ENCODE data around the gene NCF1. TPM values are rescaled to one million over a fixed set of nuclear protein-coding genes. Genes with fewer than 3 reads are reported as not detected.
"Not testable (repeated sequence)": the region's sequence is repeated elsewhere in the genome, so short reads cannot be mapped to it uniquely, and the experiment has no call there.

The NCF1 gene
- polyA plus RNA-seq (2014; cell fraction: cytosol; rRNA removed): not detected in 2 replicates
- polyA plus RNA-seq (2014; cell fraction: nucleus; rRNA removed): not detected in 2 replicates

DNA sequence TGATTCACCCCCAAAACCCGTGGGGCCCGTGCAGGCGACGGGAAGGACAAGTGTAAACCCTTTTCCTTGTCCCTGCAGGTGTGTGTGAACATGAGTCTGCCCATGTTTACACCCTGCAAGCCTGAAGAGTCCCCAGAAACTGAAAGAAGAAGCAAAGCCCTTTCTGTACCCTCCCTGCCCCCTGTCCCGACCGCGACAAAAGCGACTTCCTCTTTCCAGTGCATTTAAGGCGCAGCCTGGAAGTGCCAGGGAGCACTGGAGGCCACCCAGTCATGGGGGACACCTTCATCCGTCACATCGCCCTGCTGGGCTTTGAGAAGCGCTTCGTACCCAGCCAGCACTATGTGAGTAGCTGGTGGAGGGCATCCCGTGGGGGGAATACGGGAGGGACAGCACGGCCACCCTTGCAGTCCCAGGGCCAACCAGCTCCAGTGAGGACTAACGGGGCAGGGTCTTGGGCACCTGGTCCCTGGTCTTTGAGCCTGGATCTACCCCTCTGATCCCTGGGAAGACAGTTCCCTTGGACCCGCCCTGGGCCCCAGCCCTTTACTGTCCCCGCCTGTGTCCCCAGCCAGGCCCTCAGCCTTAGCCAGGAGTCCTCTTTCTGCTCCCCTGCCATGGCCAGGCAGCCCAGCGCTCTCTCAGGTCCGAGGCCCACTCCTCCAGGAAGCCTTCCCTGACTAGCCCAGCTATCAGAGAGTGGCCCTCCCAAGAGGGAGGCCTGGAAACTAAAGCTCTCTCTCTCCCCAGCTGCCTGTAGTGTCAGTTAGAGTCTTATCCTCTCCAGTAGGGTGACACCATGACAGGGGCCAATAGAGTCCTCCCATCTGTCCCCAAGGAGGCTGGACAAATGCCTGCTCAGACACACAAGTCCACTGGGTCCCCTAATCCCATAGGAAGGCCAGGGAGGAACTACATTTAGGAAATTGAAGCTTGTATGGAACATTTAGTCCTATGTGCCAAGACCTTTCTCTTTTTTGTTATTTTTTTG, at the start of gene NCF1:
Gene NCF1, plus strand, starts transcription at position 252 of the 991 bp plus-strand sequence. Its CDS starts 21 bp downstream, at position 273.
- not testable (repeated sequence) for DNase-seq (ENCODE audit: low spot score)

DNA sequence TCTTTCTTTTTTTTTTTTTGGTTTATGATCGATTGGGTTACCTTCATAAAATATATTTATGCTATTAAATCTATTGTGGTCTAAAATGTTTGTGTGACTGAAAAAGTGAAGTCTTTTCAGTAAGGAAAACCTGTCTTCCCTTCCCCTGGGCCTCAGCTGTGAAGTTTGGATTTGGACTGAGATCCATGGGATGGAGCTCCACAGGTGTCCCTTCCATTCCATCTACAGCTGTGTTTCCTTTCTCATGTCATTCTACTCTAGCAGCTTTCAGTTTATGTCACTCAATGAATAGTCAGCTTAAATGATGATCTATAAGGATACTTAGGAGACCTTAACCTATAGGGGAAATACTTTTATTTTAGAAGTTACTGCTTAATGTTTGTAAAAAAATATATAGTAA, 48.0 kb upstream of the NCF1 start:
- DNase-seq (ENCODE audit: low spot score): no peak

DNA sequence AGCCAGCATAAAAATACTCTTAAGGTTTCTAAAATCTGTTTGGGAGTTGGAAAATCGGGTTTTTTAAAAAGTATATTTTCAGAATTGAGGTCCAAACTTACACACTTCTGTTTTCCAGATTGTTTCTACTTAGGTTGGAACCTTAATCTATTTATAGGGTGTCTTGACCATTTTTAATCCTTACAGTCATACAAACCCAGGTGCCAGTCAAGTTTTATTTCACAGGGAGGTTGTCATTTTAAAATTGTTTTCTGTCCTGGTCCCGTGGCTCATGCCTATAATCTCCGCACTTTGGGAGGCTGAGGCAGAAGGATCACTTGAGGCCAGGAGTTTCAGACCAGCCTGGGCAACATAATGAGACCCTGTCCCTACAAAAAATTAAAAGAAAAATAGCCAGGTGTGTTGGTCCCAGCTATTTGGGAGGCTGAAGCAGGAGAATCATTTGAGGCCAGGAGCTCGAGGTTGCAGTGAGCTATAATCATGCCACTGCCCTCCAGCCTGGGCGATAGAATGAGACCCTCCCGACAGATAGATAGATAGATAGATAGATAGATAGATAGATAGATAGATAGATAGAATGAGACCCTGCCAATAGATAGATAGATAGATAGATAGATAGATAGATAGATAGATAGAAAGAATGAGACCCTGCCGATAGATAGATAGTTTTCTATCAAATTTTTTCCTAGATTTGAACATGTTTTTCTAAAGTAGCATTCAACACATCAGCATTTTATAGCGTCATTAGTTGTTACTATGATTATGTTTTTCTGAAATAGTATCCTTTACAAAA, 47.3 kb upstream of the NCF1 start:
- no peak for DNase-seq (ENCODE audit: low spot score)

DNA sequence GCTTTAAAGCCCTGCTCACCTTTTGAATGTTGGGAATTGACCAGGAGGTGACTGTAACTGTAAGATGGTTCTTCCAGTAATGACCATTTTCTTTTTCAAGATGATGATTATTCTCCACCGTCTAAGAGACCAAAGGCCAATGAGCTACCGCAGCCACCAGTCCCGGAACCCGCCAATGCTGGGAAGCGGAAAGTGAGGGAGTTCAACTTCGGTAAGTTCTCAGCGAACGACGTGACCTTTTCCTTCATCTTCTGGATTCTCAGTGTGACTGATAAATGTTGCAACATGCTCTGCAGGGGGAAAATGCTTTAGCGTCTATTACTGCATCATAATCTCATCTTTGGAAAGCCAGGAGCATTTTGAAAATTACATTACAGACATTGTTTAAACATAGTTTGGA, 45.1 kb upstream of the NCF1 start:
- not testable (repeated sequence) for DNase-seq (ENCODE audit: low spot score)

DNA sequence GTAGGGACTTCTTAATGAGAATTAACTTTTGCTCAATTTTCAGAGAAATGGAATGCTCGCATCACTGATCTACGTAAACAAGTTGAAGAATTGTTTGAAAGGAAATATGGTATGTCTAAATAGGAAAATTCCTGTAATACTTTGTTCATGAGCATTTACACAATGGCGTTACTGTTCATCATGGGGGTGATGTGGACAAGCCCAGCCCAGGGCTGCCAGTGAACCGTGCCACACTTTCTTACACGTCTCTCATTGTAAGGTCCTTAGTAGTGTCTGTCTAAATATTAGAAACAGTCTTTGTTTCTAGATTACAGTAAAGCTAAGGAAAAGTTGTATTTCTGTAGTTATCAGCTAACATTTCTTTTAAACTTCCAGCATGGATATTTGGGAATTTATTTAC, 43.6 kb upstream of the NCF1 start:
- not testable (repeated sequence) for DNase-seq (ENCODE audit: low spot score)

DNA sequence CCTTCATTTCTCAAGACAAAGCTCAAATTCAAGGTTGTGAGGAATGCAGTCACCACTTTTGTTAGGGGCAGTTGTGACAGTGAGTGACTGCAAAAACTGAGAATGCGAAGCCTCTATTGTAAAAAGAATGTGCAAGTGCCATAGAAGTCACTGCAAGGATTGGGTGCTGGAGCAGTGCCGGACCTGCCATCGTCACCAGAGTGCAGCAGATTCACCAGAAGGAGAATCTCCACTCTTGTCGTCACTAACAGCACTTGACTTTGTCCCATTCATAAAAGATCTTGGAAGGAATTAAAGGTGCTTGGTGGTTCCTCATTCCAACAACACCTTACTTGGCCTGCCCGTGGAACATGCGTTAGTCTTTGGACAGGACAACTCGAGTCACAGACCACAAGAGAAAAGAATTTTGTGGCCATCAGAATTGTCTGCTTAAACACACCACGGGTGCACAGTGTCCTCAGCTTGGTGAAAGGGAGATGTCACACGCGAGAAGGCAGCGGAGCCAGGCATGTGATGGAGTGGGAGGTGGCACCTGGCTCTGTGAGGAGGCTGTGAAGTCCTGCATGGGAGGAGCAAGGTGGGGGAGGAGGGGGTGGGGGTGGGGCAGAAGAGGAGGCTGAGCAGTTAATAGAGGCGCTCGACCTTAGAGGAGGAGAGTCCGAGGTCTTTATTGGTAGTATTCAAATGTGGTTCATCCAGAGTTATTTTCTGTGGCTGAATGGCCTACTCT, 33.7 kb upstream of the NCF1 start:
- not testable (repeated sequence) for DNase-seq (ENCODE audit: low spot score)

DNA sequence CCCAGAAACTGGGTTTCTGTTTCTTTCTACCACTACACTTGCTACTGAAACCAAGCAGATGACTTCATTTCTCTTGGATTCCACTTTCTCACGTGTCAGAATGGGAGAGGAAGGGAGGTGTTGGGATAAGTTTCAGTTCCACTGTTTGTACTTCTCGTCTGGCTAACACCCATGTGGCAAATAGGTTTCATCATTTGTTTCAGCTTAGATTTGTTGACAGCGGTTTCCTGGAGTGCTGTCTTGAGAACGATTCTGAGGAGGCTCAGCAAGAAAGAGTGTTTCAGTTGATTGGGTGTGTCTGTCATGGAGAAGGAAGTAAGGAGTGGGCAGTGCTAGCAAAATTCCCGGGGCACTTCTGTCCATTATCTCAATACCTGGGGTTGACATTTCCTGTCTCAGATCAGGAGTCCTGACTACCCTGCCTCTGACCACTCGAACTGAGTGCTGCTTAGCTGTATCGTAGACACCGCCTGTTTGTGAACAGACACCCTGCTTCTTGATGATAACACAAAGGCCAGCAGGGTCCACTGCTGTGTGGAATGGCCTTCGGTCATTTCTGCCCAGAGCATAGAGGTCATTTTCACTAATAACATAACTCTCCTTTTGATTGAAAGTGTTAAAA, 29.8 kb upstream of the NCF1 start:
- not testable (repeated sequence) for DNase-seq (ENCODE audit: low spot score)

DNA sequence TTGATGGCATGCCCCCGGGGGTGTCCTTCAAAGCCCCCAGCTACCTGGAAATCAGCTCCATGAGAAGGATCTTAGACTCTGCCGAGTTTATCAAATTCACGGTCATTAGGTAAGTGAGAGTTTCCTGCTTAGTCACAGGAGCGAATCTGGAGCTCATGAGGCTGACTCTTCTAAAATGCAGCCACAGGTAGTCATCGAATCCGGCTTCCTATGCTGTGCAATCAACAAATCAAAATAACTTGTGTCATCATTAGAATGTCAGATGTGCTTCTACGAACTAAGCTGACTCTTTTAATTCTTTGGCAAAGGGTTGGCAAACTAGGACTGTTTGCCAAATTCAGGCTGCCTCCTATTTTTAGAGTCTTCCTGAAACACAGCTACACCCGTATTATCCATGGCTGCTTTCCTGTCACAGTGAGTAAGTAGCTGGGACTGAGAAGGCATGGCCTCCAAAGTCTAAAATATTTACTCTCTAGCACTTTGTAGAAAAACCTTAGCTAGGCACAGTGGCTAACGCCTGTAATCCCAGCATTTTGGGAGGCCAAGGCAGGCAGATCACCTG, 19.8 kb upstream of the NCF1 start:
- not testable (repeated sequence) for DNase-seq (ENCODE audit: low spot score)

DNA sequence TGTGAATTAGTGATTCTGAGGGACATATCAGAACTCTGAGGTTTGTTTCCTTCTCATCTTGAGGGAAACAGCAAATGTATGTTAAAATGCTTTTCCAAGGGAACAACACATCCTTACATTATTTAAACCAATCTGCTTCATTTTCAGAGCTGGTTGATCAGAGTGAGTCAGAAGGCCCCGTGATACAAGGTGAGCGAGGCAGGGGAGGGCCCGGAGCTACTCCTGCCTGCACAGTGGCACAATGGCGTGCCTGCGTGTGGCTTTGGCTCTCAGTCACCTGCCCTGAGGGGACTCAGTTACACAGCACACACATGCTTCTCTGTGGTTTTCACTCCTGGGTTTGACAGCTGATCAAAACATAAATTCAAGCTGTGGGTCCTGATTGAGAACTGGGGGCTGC, 17.1 kb upstream of the NCF1 start:
- DNase-seq (ENCODE audit: low spot score): not testable (repeated sequence)

DNA sequence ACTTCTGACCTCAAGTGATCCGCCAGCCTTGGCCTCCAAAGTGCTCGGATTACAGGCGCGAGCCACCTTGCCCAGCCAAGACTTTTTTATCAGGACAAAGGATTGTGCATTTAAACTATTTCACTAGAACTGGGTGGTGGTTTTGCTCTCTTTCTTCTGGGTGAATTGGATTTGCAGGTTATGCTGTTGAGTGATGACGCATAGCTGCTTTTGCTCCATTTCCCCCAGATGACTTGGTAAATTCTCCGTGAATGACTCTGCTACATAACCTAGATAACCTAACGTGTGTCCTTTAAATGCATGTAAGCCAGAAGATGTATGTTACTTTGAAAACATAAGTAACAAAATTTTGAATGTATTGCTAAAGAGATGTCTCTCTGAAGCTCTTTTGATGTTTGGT, 15.5 kb upstream of the NCF1 start:
- not testable (repeated sequence) for DNase-seq (ENCODE audit: low spot score)

DNA sequence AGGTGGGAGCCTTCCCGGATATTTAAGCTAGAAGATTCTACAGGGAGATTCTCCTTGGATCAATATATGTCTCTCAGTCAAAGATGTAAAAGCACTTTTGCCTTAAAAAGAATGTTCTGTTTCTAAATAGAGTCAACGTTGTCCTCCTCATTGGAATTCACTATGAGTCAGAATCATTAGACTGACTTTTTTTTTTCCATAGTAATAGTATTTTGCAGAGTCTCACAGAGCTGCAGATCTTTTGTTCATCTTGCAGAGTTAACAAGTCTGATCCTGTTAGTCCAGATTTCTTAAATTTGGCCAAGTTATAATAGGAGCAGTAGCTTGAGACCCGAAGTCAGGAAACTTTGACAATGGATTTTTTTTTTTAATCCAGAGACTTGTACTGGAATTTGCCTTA, 14.8 kb upstream of the NCF1 start:
- DNase-seq (ENCODE audit: low spot score): not testable (repeated sequence)

DNA sequence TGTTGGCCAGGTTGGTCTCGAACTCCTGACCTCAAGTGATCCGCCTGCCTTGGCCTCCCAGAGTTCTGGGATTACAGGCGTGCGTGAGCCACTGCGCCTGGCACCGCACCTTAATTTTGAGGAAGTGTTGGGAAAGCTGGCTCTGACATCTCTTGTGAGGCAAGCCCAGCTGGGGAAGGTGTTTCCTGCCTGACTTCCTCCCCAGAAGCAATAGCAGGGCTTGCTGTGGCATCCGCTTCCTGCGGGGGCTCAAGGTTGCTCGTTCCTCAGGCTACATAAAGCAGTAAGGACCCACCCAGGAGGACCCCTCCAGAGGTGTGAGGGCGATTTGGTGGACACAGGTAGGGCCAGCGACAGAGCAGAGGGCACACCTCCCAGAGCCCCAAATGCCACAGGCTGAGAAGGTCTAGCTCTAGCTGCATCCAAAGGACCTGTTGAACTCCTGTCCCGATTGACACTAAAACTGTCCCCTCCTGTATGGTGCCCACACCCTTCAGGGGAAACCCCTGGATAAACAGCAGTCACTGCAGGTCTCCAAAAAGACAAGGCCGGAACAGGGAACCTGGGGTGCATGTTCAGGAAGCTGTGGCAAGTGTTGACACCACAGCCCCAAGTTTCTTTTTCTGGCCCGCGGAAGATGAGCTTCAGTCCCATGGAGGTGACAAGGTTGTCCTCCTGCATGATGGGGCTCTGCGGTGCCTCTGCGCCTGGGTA, 8.4 kb upstream of the NCF1 start:
- DNase-seq (ENCODE audit: low spot score): not testable (repeated sequence)

DNA sequence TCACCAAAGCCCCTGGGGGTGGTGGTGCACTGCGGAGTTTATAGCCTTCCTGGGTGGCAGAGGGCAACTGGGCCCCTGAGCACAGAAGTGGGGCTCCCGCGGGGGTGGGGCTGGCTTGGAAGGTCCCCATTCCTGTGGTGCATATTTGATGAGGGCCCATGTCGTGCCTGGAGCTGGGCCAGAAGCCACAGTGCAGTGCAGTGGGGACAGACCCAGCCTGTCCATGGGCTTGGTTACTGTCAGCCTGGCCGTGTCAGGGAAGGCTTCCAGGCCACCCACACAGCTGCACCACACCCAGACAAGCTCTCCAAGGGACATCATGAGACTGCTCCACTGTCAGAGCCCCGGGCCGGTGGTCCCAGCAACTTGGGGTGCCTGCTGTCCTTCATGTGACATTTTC, 7.3 kb upstream of the NCF1 start:
- not testable (repeated sequence) for DNase-seq (ENCODE audit: low spot score)

DNA sequence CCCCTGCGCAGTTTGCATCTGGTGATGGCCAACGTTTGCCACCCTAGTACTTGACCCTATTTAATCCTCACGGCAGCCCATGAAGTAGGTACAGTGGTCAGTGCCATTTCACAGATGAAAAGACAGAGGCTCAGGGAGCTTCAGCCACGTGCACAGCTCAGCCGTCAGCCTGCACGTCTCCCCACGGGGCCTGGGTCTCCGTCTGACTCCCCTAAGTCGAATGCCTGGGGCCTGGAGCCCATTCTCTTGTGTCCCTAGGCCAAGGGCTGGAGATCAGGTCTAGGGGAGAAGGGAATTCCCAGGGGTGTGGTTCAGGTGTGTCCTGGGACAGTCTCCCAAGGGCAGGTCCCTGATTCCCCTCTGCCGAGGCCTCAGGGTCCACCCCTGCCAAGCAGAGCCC, 6.8 kb upstream of the NCF1 start:
- DNase-seq (ENCODE audit: low spot score): not testable (repeated sequence)

DNA sequence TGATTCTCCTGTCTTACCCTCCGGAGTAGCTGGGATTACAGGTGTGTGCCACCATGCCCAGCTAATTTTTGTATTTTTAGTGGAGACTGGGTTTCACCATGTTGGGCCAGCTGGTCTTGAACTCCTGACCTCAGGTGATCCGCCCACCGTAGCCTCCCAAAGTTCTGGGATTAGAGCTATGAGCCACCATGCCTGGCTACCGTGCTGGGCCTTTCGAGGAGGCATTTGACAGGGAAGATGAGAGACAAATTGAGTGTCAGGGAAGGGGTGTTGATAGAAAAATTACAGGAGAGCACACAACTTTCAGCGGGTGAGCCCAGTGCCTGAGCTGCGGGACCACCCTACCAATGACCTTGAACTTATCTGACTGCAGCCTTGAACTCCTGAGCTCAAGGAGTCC, 3.7 kb upstream of the NCF1 start:
- not testable (repeated sequence) for DNase-seq (ENCODE audit: low spot score)

DNA sequence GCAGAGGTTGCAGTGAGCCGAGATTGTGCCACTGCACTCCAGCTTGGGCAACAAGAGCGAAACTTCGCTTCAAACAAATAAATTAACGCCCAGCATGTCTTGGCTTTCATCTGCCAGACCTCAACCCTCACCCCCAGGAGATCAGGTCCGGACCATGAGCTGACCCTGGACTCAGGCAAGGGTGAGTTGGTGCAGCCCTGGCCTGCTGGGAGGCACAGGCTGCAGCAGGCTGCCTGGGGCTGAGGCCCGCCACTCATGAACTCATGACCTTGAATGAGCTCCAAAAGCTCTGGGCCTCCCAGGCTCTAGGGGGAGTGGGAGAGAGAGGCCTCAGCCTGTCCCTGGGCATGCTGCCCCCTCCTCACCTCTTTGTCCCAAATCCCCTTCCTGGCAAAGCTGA, 1.7 kb upstream of the NCF1 start:
- DNase-seq (ENCODE audit: low spot score): peak; percentile 6

DNA sequence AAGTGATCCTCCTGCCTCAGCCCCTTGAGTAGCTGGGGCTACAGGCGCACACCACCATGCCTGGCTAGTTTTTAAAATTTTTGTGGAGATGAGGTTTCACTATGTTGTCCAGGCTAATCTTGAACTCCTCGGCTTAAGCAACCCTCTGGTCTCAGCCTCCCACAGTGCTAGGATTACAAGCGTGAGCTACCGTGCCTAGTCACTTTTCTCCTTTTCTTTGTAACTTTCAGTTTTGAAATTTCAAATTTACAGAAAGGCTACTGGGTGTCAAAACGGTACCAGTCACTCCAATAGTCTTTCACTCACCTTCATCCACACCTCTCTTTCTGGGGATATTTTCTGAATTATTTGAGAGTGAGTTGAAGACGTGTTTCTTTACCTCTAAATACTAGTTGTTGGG, 1.3 kb downstream of the NCF1 start:
- not testable (repeated sequence) for DNase-seq (ENCODE audit: low spot score)

DNA sequence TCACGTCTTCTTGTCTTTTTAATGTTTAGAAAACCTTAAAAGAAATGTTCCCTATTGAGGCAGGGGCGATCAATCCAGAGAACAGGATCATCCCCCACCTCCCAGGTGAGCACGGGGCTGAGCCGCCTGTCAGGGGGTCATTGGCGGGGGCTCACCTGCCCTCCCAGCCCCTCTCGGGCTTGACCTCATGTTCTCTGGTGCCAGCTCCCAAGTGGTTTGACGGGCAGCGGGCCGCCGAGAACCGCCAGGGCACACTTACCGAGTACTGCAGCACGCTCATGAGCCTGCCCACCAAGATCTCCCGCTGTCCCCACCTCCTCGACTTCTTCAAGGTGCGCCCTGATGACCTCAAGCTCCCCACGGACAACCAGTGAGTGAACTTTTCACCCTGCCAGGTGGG, 5.2 kb downstream of the NCF1 start:
- not testable (repeated sequence) for DNase-seq (ENCODE audit: low spot score)

DNA sequence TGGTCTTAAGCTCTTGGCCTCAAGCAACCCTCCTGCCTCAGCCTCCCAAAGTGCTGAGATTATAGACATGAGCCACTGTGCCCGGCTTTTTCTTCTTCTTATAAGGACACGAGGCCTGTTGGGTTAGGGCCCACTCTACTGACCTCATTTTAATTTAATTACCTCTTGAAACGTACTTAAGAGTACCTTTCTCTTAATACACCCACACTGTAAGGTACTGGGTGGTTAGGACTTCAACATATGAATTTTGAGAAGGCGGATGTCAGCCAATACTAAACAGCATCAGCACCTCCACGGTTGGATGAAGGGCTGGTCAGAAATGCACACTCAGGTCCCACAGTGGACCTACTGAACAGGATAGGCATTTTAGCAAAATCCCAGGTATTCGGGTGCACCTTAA, 7.9 kb downstream of the NCF1 start:
- not testable (repeated sequence) for DNase-seq (ENCODE audit: low spot score)

DNA sequence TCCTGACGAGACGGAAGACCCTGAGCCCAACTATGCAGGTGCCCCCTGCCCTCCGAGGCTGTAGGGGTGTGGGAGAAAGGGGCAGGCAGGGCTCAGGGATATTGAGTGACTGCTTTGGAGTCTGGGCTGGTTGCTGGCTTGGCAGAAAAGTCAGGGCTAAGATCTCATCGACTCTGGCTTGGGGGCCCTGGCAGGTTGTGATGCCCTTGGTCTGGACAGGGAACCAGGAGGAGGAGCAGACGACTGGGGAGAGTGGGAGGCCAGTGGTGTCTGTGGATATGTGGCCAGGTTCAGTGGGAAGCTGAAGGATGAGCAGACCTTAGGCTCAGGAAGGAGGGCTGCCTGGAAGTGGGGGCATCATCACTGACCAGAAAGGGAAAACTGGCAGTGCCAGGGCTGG, 9.8 kb downstream of the NCF1 start:
- not testable (repeated sequence) for DNase-seq (ENCODE audit: low spot score)
